ENCODE measurements around the gene FAM25G.

Gene FAM25G

DNA sequence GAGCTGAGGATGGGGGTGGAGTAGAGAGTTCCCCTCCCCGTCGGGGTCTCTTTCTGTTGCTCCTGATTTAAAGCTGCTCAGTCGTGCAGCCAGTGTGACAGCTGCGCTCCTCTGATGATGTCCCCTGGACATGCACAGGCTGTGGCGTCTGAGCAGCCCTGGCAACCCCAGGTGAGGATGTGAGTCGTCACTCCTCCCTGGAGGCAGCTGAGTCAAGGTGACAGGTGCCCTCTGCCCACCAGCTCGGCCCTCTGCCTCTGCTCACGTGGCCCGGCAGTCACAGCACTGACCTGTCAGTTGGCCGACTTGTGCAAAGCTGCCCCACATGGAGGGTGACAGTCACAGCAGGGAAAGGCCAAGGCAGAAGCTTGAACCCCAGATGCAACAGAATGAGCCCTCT, 41.5 kb downstream of the FAM25G start:
- DNase-seq (ENCODE audit: insufficient read length, low spot score) = no peak
- no peak for FAIRE-seq

GRCh38 chr10:47449102-47449978, 42.2 kb downstream of the FAM25G start:
- FAIRE-seq (no peak), DNase-seq (ENCODE audit: insufficient read length, low spot score) (no peak)

DNA sequence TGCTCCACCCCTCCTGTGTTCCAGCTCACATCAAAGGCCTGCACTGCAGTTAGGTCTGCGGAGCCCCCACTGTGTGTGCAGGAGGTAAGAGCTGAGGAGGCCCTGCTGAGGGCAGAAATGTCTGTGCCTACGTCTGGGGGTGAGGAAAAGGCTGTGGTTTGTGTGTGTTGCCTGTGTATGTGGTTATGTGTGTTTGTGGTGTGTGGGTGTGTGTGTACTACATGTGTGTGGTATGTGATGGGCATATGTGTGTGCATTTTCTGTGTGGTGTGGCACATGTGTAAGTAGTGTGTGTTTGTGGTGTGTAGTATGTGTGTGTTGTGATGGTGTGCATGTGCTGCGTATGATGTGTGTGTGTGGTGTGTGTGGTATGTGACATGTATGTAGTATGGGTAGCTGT, 43.8 kb downstream of the FAM25G start:
- DNase-seq (ENCODE audit: insufficient read length, low spot score) = no peak
- no peak for FAIRE-seq

- FAIRE-seq (no peak), DNase-seq (ENCODE audit: insufficient read length, low spot score) (no peak)
Observed at GRCh38 chr10:47447209-47447608, 44.3 kb downstream of the FAM25G start.

DNA sequence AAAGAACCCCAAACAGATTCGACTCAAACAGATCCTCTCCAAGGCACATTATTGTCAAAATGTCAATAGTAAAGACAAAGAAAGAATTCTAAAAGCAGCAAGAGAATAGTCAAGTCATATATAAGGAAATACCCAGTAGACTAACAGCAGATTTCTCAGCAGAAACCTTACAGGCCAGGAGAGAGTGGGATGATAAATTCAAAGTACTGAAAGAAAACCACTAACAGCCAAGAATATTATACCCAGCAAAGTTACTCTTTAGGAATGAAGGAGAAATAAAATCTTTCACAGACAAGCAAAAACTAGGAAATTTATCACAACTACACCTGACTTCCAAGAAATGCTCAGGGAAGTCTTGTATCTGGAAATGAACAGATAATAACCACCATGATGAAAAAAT, 45.8 kb downstream of the FAM25G start:
- FAIRE-seq (no peak), DNase-seq (ENCODE audit: insufficient read length, low spot score) (no peak)

- no peak for FAIRE-seq
Observed at GRCh38 chr10:47444047-47444446, 47.5 kb downstream of the FAM25G start.

DNA sequence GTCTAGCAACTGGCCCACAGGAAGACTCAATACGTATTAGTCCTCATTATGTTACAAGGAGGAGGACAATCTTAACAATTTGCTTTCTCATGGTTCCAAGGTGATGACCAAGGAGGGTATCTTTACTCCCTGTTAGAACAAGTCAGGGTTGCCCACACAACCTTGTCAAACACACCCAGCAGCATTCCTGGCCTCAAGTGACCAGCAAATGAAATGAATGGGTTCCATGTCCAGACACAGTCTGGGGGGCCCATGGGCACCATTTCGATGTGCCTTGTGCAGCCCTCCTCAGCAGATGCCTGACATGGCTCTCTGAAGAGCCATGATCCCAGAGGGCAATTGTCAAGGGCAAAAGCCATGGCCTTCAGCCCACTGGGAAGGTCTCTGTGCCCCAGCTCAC, 48.4 kb downstream of the FAM25G start:
- DNase-seq (ENCODE audit: insufficient read length, low spot score) = no peak
- FAIRE-seq = no peak

More at GRCh38 chr10:47444047-47444446, 47.5 kb downstream of the FAM25G start:
- DNase-seq (ENCODE audit: insufficient read length, low spot score) = no peak

DNA sequence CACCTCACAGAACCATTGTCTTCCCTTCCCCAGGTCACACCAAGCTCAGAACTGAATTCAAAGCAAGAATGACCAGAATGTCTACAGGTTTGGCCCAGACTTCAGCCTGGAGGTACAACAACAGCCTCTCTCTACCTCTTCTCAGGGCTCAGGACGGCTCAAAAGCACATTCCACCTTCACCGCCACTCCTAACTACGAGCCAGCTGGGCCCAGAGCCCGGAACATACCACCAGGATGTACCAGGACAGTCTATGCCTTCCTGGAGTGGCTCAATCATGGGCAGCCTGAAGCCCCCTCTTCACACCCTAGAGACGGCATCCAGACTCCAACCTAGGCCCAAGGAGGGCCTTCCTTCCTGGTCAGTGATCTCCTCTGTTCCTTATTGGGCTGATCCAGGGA, 49.1 kb downstream of the FAM25G start:
- no peak for DNase-seq (ENCODE audit: insufficient read length, low spot score)
- FAIRE-seq = no peak

- DNase-seq (ENCODE audit: insufficient read length, low spot score) = no peak
Observed at GRCh38 chr10:47441938-47442337, 49.6 kb downstream of the FAM25G start.

DNA sequence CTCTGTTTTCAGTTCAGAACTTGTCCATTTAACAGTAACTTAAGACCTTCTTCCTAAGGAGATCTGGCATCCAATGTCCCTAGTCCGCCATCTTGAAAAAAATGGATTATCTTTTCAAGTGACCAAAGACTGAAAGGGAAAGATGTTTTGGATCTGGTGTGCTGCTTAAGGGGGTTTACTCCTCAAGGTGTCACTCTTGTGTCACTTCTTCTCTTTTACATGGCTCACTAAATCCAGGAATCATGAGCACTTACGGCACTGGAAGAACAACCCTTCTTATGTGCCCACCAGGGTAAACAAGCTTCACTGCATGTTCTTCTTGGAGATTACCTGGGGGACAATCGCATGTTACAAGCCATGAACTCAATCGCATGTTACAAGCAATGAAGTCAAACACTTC, 51.3 kb downstream of the FAM25G start:
- FAIRE-seq (no peak), DNase-seq (ENCODE audit: insufficient read length, low spot score) (no peak)

More at GRCh38 chr10:47441938-47442337, 49.6 kb downstream of the FAM25G start:
- no peak for FAIRE-seq

GRCh38 chr10:47438857-47439474, 52.5 kb downstream of the FAM25G start:
- DNase-seq (ENCODE audit: insufficient read length, low spot score) (peak; percentile 32), FAIRE-seq (no peak)
